Measurements from ENCODE around the gene GDAP1L1. TPM values are rescaled to one million over a fixed set of nuclear protein-coding genes. Genes with fewer than 3 reads are reported as not detected.

Gene GDAP1L1
- polyA plus RNA-seq, 1 of the 3 experiments (the other 2 are of a cell fraction) = 0.30 TPM

DNA sequence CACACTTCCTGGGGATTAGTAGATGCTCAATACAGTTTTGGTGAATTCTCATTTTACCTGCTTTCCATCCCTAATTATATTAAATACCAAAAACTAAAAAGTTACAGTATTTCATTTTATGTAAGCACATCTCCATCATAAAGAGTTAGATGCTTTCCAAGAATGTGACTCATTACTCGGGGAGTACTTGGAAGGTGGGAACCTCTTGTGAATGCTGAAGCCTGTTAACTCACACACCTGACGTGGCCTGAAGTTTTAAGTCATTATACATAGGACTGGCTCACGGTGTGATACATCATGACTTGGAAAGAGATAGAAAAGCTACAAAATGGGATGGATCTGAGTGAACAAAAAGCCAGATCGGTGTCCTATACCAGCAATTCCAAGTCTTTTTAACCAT, 34.3 kb upstream of the GDAP1L1 start:
- H4K20me1 ChIP-seq (ENCODE audit: insufficient read depth) = peaks cover 23% of the 10 kb centered on the region
- no peaks in the 10 kb centered on the region for H3K36me3 ChIP-seq (replicated peaks in 1 of 2; ENCODE audit: control insufficient read depth in 1 of 2, insufficient read depth in 2 of 2, low read length in 1 of 2)
- H3K27ac ChIP-seq (ENCODE audit: low read depth in 2 of 2, low read length in 1 of 2) = no peak overlapping the region
- CTCF ChIA-PET = interaction anchor here (1.1 to 11.2 kb wide), 5 partner anchors 96 to 259 kb away, joined by 3 to 264 read pairs (median 4); partner anchors contain the start of gene FITM2
- H2AFZ ChIP-seq (ENCODE audit: low read depth) = no peak overlapping the region
- H3K4me2 ChIP-seq = no peak overlapping the region
- no peaks in the 10 kb centered on the region for H3K27me3 ChIP-seq (ENCODE audit: insufficient read depth)
- peaks cover 33% of the 10 kb centered on the region for H3K79me2 ChIP-seq (ENCODE audit: insufficient read depth)
- H3K9me3 ChIP-seq = no peaks in the 10 kb centered on the region
- peaks cover 5% of the 10 kb centered on the region for H3F3A ChIP-seq (replicated peaks; ENCODE audit: insufficient read depth)
- H3K4me3 ChIP-seq (ENCODE audit: low read depth in 2 of 2, low read length in 1 of 2) = no peak overlapping the region
- H3K9ac ChIP-seq = no peak overlapping the region
- POLR2A ChIA-PET = interaction anchor here (0.6 kb wide), 1 partner anchor 138 kb away, joined by 3 read pairs; no protein-coding TSS in a partner anchor
- H3K4me1 ChIP-seq (ENCODE audit: control insufficient read depth in 1 of 2, insufficient read depth in 2 of 2, low read depth in 1 of 2, low read length in 1 of 2) = peaks cover 0 to 19% of the 10 kb centered on the region in 2 experiments; a peak in 3 of 4 replicates
- TF ChIP-seq ELF1 (IDR thresholded peaks at IDR 0.05) (no peak), MXI1 (IDR thresholded peaks at IDR 0.05; ENCODE audit: low read depth, low read length) (no peak), MEF2A (IDR thresholded peaks at IDR 0.05; ENCODE audit: borderline replicate concordance, low read depth) (no peak), EZH2phosphoT487 (IDR thresholded peaks at IDR 0.05; ENCODE audit: borderline replicate concordance, low read depth) (no peak), RAD21 (IDR thresholded peaks at IDR 0.05; ENCODE audit: low read length) (no peak)
- TF ChIP-seq, protein P1, sequence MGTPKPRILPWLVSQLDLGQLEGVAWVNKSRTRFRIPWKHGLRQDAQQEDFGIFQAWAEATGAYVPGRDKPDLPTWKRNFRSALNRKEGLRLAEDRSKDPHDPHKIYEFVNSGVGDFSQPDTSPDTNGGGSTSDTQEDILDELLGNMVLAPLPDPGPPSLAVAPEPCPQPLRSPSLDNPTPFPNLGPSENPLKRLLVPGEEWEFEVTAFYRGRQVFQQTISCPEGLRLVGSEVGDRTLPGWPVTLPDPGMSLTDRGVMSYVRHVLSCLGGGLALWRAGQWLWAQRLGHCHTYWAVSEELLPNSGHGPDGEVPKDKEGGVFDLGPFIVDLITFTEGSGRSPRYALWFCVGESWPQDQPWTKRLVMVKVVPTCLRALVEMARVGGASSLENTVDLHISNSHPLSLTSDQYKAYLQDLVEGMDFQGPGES (IDR thresholded peaks at IDR 0.05; ENCODE audit: low read depth, low read length) = no peak
- TF ChIP-seq, protein P2, sequence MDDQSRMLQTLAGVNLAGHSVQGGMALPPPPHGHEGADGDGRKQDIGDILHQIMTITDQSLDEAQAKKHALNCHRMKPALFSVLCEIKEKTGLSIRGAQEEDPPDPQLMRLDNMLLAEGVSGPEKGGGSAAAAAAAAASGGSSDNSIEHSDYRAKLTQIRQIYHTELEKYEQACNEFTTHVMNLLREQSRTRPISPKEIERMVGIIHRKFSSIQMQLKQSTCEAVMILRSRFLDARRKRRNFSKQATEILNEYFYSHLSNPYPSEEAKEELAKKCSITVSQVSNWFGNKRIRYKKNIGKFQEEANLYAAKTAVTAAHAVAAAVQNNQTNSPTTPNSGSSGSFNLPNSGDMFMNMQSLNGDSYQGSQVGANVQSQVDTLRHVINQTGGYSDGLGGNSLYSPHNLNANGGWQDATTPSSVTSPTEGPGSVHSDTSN (IDR thresholded peaks at IDR 0.05) = no peak
- no peak for DNase-seq
- no peaks in the 10 kb centered on the region for H3K9me2 ChIP-seq
- WGBS (ENCODE audit: low lambda C conversion rate) = 80% methylated on average over 4 of the region's 4 CpGs

DNA sequence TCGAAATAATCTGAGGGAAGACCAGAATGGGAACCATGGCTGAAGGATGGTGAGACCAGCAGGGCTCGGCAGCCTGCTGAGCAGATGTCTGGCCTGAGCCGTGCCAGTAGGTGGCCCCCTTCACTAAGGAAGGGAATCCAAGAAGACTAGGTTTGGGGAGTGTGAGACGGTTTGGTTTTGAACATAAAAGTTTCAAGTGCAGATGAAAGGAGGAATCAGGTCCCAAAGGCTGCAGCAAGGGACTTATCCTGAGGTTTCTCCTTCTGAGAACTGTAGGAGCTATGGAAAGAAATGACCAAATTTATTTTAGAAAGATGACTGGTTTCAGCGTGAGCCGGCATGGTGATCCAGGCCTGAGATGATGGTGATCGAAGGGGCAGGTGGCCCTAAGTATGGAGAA, 32.0 kb upstream of the GDAP1L1 start:
- no peaks in the 10 kb centered on the region for H3K27me3 ChIP-seq (ENCODE audit: insufficient read depth)

More for the DNA sequence above, 32.0 kb upstream of the GDAP1L1 start:
- no peaks in the 10 kb centered on the region for H3K9me2 ChIP-seq
- H4K20me1 ChIP-seq (ENCODE audit: insufficient read depth) = no peaks in the 10 kb centered on the region
- H3F3A ChIP-seq (replicated peaks; ENCODE audit: insufficient read depth) = peaks cover 2% of the 10 kb centered on the region
- WGBS (ENCODE audit: low lambda C conversion rate) = 50% methylated on average over 7 of the region's 7 CpGs
- H3K27ac ChIP-seq (ENCODE audit: low read depth in 2 of 2, low read length in 1 of 2) = no peak overlapping the region
- ChIA-PET CTCF (interaction anchor here (0.6 to 11.2 kb wide), 33 partner anchors 9 to 552 kb away, joined by 3 to 264 read pairs (median 4); partner anchors contain the start of genes FITM2 and GDAP1L1), POLR2A (no interaction called here)
- DNase-seq = peak; percentile 69
- no peaks in the 10 kb centered on the region for H3K9me3 ChIP-seq
- TF ChIP-seq TAF1 (IDR thresholded peaks at IDR 0.05; ENCODE audit: borderline replicate concordance, low read depth, low read length) (no peak), FOXJ3 (CRISPR knock-in tag; IDR thresholded peaks at IDR 0.05) (0 out of 2 replicates have a peak, but pooled peaks have one; percentile 43), RCOR1 (IDR thresholded peaks at IDR 0.05; ENCODE audit: low read length) (peak; percentile 30; the same call in 1 of the 2 replicates), RAD21 (IDR thresholded peaks at IDR 0.05; ENCODE audit: low read length) (peak; percentile 91), NRF1 (IDR thresholded peaks at IDR 0.05; ENCODE audit: low read depth, low read length) (no peak), SMC3 (IDR thresholded peaks at IDR 0.05; ENCODE audit: low read depth, low read length) (peak; percentile 72), NFIC (IDR thresholded peaks at IDR 0.05; ENCODE audit: borderline replicate concordance) (no peak), TCF12 (IDR thresholded peaks at IDR 0.05) (no peak)
- TF ChIP-seq, protein P3, sequence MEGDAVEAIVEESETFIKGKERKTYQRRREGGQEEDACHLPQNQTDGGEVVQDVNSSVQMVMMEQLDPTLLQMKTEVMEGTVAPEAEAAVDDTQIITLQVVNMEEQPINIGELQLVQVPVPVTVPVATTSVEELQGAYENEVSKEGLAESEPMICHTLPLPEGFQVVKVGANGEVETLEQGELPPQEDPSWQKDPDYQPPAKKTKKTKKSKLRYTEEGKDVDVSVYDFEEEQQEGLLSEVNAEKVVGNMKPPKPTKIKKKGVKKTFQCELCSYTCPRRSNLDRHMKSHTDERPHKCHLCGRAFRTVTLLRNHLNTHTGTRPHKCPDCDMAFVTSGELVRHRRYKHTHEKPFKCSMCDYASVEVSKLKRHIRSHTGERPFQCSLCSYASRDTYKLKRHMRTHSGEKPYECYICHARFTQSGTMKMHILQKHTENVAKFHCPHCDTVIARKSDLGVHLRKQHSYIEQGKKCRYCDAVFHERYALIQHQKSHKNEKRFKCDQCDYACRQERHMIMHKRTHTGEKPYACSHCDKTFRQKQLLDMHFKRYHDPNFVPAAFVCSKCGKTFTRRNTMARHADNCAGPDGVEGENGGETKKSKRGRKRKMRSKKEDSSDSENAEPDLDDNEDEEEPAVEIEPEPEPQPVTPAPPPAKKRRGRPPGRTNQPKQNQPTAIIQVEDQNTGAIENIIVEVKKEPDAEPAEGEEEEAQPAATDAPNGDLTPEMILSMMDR (IDR thresholded peaks at IDR 0.05) = peak; percentile 90
- TF ChIP-seq, protein P4, sequence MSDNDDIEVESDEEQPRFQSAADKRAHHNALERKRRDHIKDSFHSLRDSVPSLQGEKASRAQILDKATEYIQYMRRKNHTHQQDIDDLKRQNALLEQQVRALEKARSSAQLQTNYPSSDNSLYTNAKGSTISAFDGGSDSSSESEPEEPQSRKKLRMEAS (IDR thresholded peaks at IDR 0.05; ENCODE audit: low read depth) = no peak
- TF ChIP-seq, protein P5, sequence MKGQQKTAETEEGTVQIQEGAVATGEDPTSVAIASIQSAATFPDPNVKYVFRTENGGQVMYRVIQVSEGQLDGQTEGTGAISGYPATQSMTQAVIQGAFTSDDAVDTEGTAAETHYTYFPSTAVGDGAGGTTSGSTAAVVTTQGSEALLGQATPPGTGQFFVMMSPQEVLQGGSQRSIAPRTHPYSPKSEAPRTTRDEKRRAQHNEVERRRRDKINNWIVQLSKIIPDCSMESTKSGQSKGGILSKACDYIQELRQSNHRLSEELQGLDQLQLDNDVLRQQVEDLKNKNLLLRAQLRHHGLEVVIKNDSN (IDR thresholded peaks at IDR 0.05; ENCODE audit: borderline replicate concordance, low read depth) = no peak
- H3K4me2 ChIP-seq = no peak overlapping the region
- no peak overlapping the region for H3K9ac ChIP-seq
- no peak overlapping the region for H2AFZ ChIP-seq (ENCODE audit: low read depth)
- H3K79me2 ChIP-seq (ENCODE audit: insufficient read depth) = peaks cover 10% of the 10 kb centered on the region
- H3K36me3 ChIP-seq (replicated peaks in 1 of 2; ENCODE audit: control insufficient read depth in 1 of 2, insufficient read depth in 2 of 2, low read length in 1 of 2) = no peaks in the 10 kb centered on the region
- H3K4me1 ChIP-seq (ENCODE audit: control insufficient read depth in 1 of 2, insufficient read depth in 2 of 2, low read depth in 1 of 2, low read length in 1 of 2) = peaks cover 0 to 7% of the 10 kb centered on the region in 2 experiments; a peak in 2 of 4 replicates
- H3K4me3 ChIP-seq (ENCODE audit: low read depth in 2 of 2, low read length in 1 of 2) = no peak overlapping the region; a peak in 1 of 4 replicates

All from SK-N-SH (cell line).